ENCODE measurements around the gene ZC4H2.
"Not testable (repeated sequence)": the region's sequence is repeated elsewhere in the genome, so short reads cannot be mapped to it uniquely, and the experiment has no call there.

The ZC4H2 gene

GRCh38 chrX:64975989-64976672, at the start of gene ZC4H2:
TSS of gene ZC4H2 (minus strand) at chrX:64976450. CDS start at chrX:64976377, 73 bp downstream.
- peak; percentile 83 for DNase-seq (ENCODE audit: low spot score)

GRCh38 chrX:65017451-65017850, 41.2 kb upstream of the ZC4H2 start:
- DNase-seq (ENCODE audit: low spot score): no peak

- DNase-seq (ENCODE audit: low spot score): no peak
Observed at GRCh38 chrX:65014230-65014629, 38.0 kb upstream of the ZC4H2 start.

- DNase-seq (ENCODE audit: low spot score): no peak
Observed at GRCh38 chrX:65009459-65009858, 33.2 kb upstream of the ZC4H2 start.

GRCh38 chrX:65002208-65002607, 26.0 kb upstream of the ZC4H2 start:
- not testable (repeated sequence) for DNase-seq (ENCODE audit: low spot score)

- no peak for DNase-seq (ENCODE audit: low spot score)
Observed at GRCh38 chrX:64996805-64997204, 20.6 kb upstream of the ZC4H2 start.

GRCh38 chrX:64994131-64994798, 18.0 kb upstream of the ZC4H2 start:
- DNase-seq (ENCODE audit: low spot score): no peak

GRCh38 chrX:64977830-64978229, 1.6 kb upstream of the ZC4H2 start:
- no peak for DNase-seq (ENCODE audit: low spot score)

- DNase-seq (ENCODE audit: low spot score): no peak
Observed at GRCh38 chrX:64977051-64977450, 801 bp upstream of the ZC4H2 start.

GRCh38 chrX:64976673-64977040, 407 bp upstream of the ZC4H2 start:
- no peak for DNase-seq (ENCODE audit: low spot score)

- DNase-seq (ENCODE audit: low spot score): peak; percentile 16
Observed at GRCh38 chrX:64975491-64975890, 759 bp downstream of the ZC4H2 start.

- DNase-seq (ENCODE audit: low spot score): no peak
Observed at GRCh38 chrX:64925480-64925879, 50.8 kb downstream of the ZC4H2 start.

- no peak for DNase-seq (ENCODE audit: low spot score)
Observed at GRCh38 chrX:64908121-64908520, 68.1 kb downstream of the ZC4H2 start.

- DNase-seq (ENCODE audit: low spot score): peak; percentile 10
Observed at GRCh38 chrX:64894454-64895038, 81.7 kb downstream of the ZC4H2 start.

GRCh38 chrX:64885850-64886249, 90.4 kb downstream of the ZC4H2 start:
- DNase-seq (ENCODE audit: low spot score): no peak

GRCh38 chrX:64878709-64879108, 97.5 kb downstream of the ZC4H2 start:
- not testable (repeated sequence) for DNase-seq (ENCODE audit: low spot score)

GRCh38 chrX:64867217-64867616, 109.0 kb downstream of the ZC4H2 start:
- no peak for DNase-seq (ENCODE audit: low spot score)

All from AG08396 (cell line).